Rectal smooth muscle tissue (tissue), 1 donor: ENCODE results near the gene GUCY1A2.
"Not testable (repeated sequence)": the region's sequence is repeated elsewhere in the genome, so short reads cannot be mapped to it uniquely, and the experiment has no call there.

Experiments used
- H3K27ac ChIP-seq: one replicate; pipeline ENCODE4 v1.7.0; 2013; ENCODE audit warnings: low read depth, low read length, inconsistent platforms
- H3K27me3 ChIP-seq: one replicate; pipeline ENCODE4 v1.7.0; 2013; ENCODE audit warnings: low read length; ENCODE audit not compliant: control insufficient read depth, insufficient read depth
- H3K36me3 ChIP-seq: one replicate; pipeline ENCODE4 v1.7.0; 2013; ENCODE audit warnings: low read length; ENCODE audit not compliant: control insufficient read depth, insufficient read depth
- H3K4me1 ChIP-seq: one replicate; pipeline ENCODE4 v1.7.0; 2013; ENCODE audit warnings: low read length; ENCODE audit not compliant: control insufficient read depth, insufficient read depth
- H3K4me3 ChIP-seq: one replicate; pipeline ENCODE4 v1.7.0; 2013; ENCODE audit warnings: low read length
- H3K9ac ChIP-seq: one replicate; pipeline ENCODE4 v1.7.0; 2013; ENCODE audit warnings: low read length

GUCY1A2 gene

DNA sequence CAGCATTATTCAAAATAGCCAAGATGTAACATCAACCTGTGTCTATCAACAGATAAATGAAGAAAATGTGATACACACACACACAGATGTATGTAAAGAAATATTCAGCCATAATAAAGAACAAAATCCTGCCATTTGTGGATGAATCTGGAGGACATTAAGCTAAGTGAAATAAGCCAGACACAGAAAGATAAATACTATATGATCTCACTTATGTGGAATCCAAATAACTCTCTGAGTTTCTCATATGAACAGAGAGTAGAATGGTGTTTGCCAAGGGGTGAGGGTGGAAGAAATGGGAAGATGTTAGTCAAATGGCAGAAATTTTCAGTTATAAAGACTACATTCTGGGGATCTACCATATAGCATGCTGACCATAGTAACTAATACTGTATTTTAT lies 224.2 kb downstream of the GUCY1A2 start:
- Histone ChIP-seq H3K27ac (no peak overlapping the region), H3K4me1 (no peaks in the 10 kb centered on the region), H3K36me3 (no peaks in the 10 kb centered on the region), H3K27me3 (no peaks in the 10 kb centered on the region), H3K9ac (no peak overlapping the region), H3K4me3 (no peak overlapping the region)

DNA sequence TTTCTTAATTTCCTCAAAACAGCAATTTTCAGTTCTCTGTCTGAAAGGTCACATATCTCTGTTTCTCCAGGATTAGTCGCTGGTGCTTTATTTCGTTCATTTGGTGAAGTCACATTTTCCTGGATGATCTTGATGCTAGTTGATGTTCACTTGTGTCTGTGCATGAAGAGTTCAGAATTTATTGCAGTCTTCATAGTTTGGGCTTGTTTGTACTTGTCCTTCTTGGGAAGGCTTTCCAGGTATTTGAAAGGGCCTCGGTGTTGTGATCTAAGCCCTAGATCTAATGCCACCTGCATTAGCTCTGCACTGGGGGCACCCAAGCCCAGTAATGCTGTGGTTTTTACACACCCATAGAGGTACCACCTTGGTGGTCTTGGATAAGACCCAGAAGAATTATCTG lies 228.9 kb downstream of the GUCY1A2 start:
- no peak overlapping the region for H3K27ac ChIP-seq
- no peak overlapping the region for H3K9ac ChIP-seq
- no peaks in the 10 kb centered on the region for H3K36me3 ChIP-seq

DNA sequence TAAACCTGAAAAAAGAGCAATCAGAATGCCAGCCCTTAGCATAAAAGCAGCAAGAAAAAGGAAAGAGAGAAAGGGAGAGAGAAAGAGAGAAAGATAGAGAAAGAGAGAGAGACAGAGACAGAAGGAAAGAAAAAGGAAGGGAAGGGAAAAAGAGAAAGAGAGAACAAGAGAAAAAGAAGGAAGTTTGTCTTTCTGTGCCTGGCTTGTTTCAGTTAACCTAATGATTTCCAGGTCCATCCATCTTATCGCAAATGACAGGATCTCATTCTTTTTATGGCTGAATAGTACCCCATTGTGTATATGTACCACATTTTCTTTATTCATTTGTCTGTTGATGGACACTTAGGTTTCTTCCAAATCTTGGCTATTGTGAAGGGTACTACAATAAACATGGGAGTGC lies 230.8 kb downstream of the GUCY1A2 start:
- no peaks in the 10 kb centered on the region for H3K36me3 ChIP-seq

More for the DNA sequence above, 228.9 kb downstream of the GUCY1A2 start:
- Histone ChIP-seq H3K4me3 (no peak overlapping the region), H3K4me1 (no peaks in the 10 kb centered on the region), H3K27me3 (no peaks in the 10 kb centered on the region)

DNA sequence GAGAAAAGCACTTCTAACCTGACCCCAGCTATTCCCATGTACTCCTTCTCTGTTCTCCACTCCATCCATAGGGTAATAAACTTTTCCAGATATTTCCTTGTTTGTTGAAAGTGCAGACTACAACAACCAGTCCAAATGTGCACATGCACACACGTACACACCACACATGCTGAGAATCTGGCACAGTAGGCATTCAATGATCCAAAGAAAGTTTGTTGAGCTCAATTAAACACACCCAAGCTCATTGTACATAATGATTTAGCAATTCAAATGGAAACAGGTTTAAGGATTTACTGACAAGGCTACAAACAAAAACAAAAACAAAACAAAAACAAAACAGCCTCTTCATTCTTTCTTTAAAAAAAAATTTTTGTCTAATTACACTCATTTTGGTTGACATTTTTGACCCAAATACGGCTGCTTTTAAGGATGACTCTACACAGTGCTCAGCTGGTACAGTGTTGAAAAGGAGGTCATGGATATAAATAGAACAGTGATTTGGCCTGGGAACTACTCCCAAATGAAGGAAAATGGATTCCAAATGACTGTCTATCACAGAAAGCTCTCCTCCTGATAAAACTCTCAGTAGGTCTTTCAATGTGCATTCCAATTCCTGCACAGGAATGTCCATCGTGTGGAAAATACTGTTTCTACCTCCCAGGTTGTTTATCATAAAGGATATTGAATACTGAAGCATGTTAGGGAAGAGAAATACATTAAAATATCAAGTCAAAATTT lies 232.2 kb downstream of the GUCY1A2 start:
- Histone ChIP-seq H3K27ac (no peak overlapping the region), H3K9ac (no peak overlapping the region), H3K4me3 (no peak overlapping the region), H3K36me3 (no peaks in the 10 kb centered on the region), H3K27me3 (no peaks in the 10 kb centered on the region), H3K4me1 (no peaks in the 10 kb centered on the region)

More for the DNA sequence above, 230.8 kb downstream of the GUCY1A2 start:
- H3K4me3 ChIP-seq = no peak overlapping the region
- no peaks in the 10 kb centered on the region for H3K27me3 ChIP-seq
- no peak overlapping the region for H3K9ac ChIP-seq
- H3K4me1 ChIP-seq = no peaks in the 10 kb centered on the region
- H3K27ac ChIP-seq = no peak overlapping the region

DNA sequence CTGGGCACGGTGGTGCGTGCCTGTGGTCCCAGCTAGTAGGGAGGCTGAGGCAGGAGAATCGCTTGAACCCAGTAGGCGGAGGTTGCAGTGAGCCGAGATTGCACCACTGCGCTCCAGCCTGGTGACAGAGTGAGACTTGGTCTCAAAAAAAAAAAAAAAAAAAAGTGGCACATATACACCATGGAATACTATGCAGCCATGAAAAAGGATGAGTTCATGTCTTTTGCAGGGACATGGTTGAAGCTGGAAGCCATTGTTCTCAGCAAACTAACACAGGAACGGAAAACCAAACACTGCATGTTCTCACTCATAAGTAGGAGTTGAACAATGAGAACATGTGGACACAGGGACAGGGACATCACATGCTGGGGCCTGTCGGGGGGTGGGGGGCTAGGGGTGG lies 241.0 kb downstream of the GUCY1A2 start:
- H3K4me1 ChIP-seq, H3K27ac ChIP-seq, H3K27me3 ChIP-seq, H3K4me3 ChIP-seq, H3K36me3 ChIP-seq, H3K9ac ChIP-seq: not testable (repeated sequence)

DNA sequence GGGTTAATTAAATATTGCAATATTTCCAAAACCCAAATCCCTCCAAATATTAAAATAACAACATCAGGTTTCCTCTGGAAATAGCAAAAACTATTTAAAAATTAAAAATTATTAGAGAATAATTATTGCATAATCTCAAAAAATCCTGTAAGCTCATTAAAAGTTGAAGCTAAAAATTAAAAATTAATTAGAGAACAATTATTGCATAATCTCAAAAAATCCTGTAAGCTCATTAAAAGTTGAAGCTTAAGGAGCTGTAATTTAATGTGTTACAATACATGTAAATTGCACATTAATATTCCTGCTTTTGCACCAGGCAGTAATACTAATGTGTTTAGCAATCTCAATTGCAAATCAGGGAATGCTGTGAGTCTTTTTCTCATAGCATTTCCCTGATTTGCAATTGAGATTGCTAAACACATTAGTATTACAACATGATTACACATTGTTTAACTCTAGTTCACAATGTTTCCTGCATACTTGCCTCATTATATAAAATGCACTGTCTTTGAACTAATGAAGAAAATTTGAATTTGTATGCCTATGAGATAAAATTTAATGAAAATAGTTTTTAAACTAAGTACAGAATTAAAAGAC lies 247.7 kb downstream of the GUCY1A2 start:
- Histone ChIP-seq H3K4me3 (no peak overlapping the region), H3K4me1 (no peaks in the 10 kb centered on the region), H3K9ac (no peak overlapping the region), H3K27me3 (no peaks in the 10 kb centered on the region), H3K36me3 (no peaks in the 10 kb centered on the region), H3K27ac (no peak overlapping the region)

DNA sequence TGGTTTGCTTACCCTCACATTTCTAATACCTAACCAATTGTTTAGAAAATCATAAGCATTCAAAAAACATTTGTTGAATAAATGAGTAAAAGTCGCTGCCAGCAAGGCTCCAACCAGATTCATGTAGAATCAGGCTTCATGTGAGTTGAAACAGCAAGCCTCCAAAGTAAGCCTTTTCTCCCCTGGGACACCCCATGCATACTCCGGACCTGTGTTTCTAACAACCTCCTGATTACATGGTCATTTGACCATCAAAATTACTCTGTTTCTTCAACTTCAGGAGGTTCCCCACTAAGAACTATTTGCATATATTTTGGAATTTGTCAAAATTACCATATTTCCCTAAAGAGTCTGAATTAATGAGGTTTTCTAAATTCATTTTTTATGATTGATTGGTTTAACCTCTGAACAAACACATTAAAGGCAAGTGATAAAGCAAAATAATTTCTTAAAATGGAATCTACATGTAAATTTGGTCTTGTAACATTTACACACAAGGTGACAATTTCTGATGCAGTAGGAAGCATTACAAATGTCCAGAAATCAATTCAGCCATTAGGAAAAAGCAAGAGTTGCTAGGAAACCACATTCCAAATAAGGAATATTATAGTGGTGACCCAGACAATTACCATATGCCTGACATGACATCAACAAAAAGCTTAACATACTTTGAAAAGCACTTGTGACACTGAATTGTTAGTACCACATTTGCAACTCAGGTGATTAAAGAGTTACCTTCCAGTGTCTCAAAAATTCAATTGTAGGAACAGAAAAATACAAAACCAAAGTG lies 252.6 kb downstream of the GUCY1A2 start:
- Histone ChIP-seq H3K9ac (no peak overlapping the region), H3K27ac (no peak overlapping the region), H3K36me3 (no peaks in the 10 kb centered on the region), H3K4me3 (no peak overlapping the region), H3K27me3 (no peaks in the 10 kb centered on the region), H3K4me1 (no peaks in the 10 kb centered on the region)

DNA sequence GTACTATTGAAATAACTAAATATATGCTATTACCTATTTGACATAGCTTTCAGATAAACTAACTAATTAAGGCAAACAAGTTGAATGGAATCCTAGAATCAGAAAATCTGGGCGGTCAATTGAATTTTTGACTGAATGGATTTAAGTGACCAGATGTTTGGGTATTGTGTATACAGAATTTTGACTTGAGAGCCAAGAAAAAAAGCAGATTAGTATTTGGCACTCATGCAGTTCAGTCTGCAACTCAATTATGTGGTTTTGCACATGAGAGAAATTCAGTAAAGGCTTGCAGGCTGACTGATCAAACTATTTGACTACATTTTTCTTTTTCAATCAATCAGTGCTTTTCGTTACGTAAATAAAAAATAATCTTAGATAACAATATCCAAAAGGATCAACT lies 254.8 kb downstream of the GUCY1A2 start:
- H3K9ac ChIP-seq = no peak overlapping the region
- no peak overlapping the region for H3K27ac ChIP-seq
- H3K27me3 ChIP-seq = no peaks in the 10 kb centered on the region
- H3K4me3 ChIP-seq = no peak overlapping the region
- H3K36me3 ChIP-seq = no peaks in the 10 kb centered on the region
- no peaks in the 10 kb centered on the region for H3K4me1 ChIP-seq

DNA sequence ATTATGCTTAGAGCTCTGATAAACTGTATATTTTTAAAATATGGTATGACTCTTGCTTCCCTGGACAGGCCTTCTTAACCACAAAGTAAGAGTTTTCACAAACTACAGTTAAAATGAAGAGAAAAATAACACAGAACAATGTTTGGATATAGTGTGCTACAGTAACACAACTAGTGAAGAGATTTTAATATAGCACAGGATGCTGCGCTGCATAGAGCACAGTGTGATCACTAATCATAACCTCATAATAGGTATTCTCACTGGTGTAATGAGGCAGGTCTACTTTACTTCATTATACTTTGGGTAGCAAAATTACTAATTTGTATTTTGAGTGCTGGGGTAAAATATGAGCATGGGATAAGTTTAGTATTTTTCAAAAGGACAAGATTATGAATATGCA lies 256.5 kb downstream of the GUCY1A2 start:
- no peak overlapping the region for H3K9ac ChIP-seq
- H3K27ac ChIP-seq = no peak overlapping the region
- no peaks in the 10 kb centered on the region for H3K36me3 ChIP-seq
- no peaks in the 10 kb centered on the region for H3K27me3 ChIP-seq
- no peak overlapping the region for H3K4me3 ChIP-seq
- H3K4me1 ChIP-seq = no peaks in the 10 kb centered on the region

DNA sequence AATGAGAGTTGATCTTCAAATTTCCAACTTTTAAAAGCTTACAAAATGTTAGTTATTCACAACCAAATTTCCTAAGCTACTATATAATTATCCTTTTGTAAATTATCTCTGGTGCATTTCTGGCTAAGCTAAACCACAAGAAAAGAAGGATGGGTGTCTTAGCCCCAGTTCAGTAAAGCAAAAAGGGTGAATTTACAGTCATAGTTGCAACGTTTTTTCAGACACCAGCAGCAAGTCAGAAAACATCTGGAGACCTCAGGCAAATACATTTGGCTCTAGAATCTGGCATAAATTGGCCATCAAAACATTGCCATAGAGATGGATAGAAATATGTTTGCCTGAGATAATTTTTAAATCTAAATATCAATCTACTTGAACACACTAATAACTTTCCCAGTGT lies 257.0 kb downstream of the GUCY1A2 start:
- H3K27me3 ChIP-seq = no peaks in the 10 kb centered on the region
- H3K36me3 ChIP-seq = no peaks in the 10 kb centered on the region
- no peak overlapping the region for H3K27ac ChIP-seq
- no peak overlapping the region for H3K4me3 ChIP-seq
- H3K4me1 ChIP-seq = no peaks in the 10 kb centered on the region
- H3K9ac ChIP-seq = no peak overlapping the region

DNA sequence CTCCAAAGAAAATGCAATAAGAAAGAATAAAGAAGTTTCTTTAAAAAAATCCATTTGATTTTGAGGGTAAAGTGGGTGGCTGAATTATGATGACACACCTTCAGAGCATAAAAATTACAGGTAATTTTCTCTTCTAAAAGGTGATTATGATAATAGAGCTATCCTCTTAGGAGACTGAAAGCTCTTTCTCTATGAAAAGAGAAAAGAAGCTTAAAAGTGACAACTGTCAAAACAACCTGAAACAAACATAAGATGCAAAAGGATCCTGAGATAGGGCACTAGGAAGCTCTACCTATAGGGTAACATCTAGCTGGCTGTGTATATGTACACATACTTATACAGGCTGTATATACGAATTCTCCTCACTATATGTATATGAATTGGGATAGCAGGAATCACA lies 270.2 kb downstream of the GUCY1A2 start:
- H3K4me1 ChIP-seq = no peaks in the 10 kb centered on the region
- no peaks in the 10 kb centered on the region for H3K27me3 ChIP-seq
- no peaks in the 10 kb centered on the region for H3K36me3 ChIP-seq
- H3K27ac ChIP-seq = no peak overlapping the region
- no peak overlapping the region for H3K9ac ChIP-seq
- H3K4me3 ChIP-seq = no peak overlapping the region

DNA sequence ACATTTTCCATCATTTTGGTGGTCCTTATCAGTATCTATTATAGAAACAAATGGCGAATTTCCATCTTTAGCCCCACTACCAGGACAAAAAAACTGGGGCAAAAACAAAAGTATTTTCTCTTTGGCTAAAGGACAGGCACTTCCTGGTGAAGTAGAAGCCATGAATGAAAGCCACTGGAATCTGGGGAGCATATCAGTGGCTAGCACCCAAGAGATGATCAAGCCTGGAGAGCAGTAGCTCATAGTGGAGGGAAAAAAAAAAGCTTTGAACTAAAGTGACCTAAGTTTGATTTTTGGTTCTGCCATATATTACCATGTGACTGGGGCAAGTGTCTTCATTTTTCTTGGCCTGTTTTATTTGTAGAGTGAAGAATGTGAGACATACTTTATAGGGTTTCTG lies 272.3 kb downstream of the GUCY1A2 start:
- Histone ChIP-seq H3K4me1 (no peaks in the 10 kb centered on the region), H3K36me3 (no peaks in the 10 kb centered on the region), H3K4me3 (no peak overlapping the region), H3K27me3 (no peaks in the 10 kb centered on the region), H3K9ac (no peak overlapping the region), H3K27ac (no peak overlapping the region)
